Progenitor cell of endocrine pancreas (in vitro differentiated cells): ENCODE data around the gene OR10A4. TPM values are rescaled to one million over a fixed set of nuclear protein-coding genes. Genes with fewer than 3 reads are reported as not detected.
"Not testable (repeated sequence)": the region's sequence is repeated elsewhere in the genome, so short reads cannot be mapped to it uniquely, and the experiment has no call there.

Experiments used
- DNase-seq: peaks from one replicate; pipeline ENCODE4 v3.0.0; 2021; ENCODE audit warnings: low spot score; ENCODE audit not compliant: unreplicated experiment
- H3K27ac Mint-ChIP-seq: 2 replicates; pipeline ENCODE4 v1.8.0; 2021; ENCODE audit warnings: mild to moderate bottlenecking, moderate library complexity, mixed read lengths
- H3K27me3 Mint-ChIP-seq: 2 replicates; pipeline ENCODE4 v1.8.0; 2021; ENCODE audit warnings: mixed read lengths
- H3K36me3 Mint-ChIP-seq: 2 replicates; pipeline ENCODE4 v1.8.0; 2022; ENCODE audit warnings: mixed read lengths; ENCODE audit not compliant: insufficient read depth
- H3K4me1 Mint-ChIP-seq: 2 replicates; pipeline ENCODE4 v1.8.0; 2021; ENCODE audit warnings: low read depth, mixed read lengths
- H3K4me3 Mint-ChIP-seq: 2 replicates; pipeline ENCODE4 v1.8.0; 2021; ENCODE audit warnings: low read depth, mild to moderate bottlenecking, moderate library complexity, mixed read lengths
- H3K9me3 Mint-ChIP-seq: 2 replicates; pipeline ENCODE4 v1.8.0; 2021; ENCODE audit warnings: low read depth, mixed read lengths
- CTCF ChIP-seq: fragments of 200-600 bp; sonication (generic); IDR thresholded peaks from one replicate; pipeline ENCODE4 v1.5.0; 2021; ENCODE audit warnings: antibody characterized with exemption, mild to moderate bottlenecking; ENCODE audit not compliant: unreplicated experiment
- total RNA-seq: library from RNA; stranded (reverse); gene quantifications from 2 replicates; pipeline ENCODE4 v1.2.1, GENCODE V29; 2021

Gene OR10A4
- total RNA-seq, 1 donor from 2014 or later, result not detected

- DNase-seq, result no peak
- Mint-ChIP-seq H3K4me1 (no peaks in the 10 kb centered on the region), H3K4me3 (no peak overlapping the region), H3K27me3 (no peaks in the 10 kb centered on the region), H3K9me3 (no peaks in the 10 kb centered on the region), H3K36me3 (no peaks in the 10 kb centered on the region), H3K27ac (no peak overlapping the region)
- TF ChIP-seq CTCF, result no peak
These were observed 6.3 kb downstream of the OR10A4 start for GRCh38 chr11:6882751-6883150.

- H3K27ac Mint-ChIP-seq, H3K4me3 Mint-ChIP-seq, H3K36me3 Mint-ChIP-seq, H3K4me1 Mint-ChIP-seq, DNase-seq, H3K9me3 Mint-ChIP-seq, H3K27me3 Mint-ChIP-seq: not testable (repeated sequence)
These were observed 11.3 kb downstream of the OR10A4 start for GRCh38 chr11:6887711-6888110.

GRCh38 chr11:6888830-6889229 is 12.4 kb downstream of the OR10A4 start:
- H3K27ac Mint-ChIP-seq, result no peak overlapping the region
- no peaks in the 10 kb centered on the region for H3K4me1 Mint-ChIP-seq
- no peaks in the 10 kb centered on the region for H3K9me3 Mint-ChIP-seq
- no peak overlapping the region for H3K4me3 Mint-ChIP-seq
- no peak for TF ChIP-seq CTCF
- no peak for DNase-seq
- no peaks in the 10 kb centered on the region for H3K27me3 Mint-ChIP-seq
- H3K36me3 Mint-ChIP-seq, result no peaks in the 10 kb centered on the region

GRCh38 chr11:6889835-6890234 is 13.4 kb downstream of the OR10A4 start:
- Mint-ChIP-seq H3K27me3 (no peaks in the 10 kb centered on the region), H3K4me1 (no peaks in the 10 kb centered on the region), H3K36me3 (no peaks in the 10 kb centered on the region), H3K27ac (no peak overlapping the region), H3K4me3 (no peak overlapping the region), H3K9me3 (no peaks in the 10 kb centered on the region)
- no peak for DNase-seq
- no peak for TF ChIP-seq CTCF

GRCh38 chr11:6892400-6892799 is 16.0 kb downstream of the OR10A4 start, which contains the start of gene OR2D2:
Gene OR2D2, minus strand, starts transcription at chr11:6892500. Its CDS starts 0 bp downstream, at chr11:6892500.
- no peak for TF ChIP-seq CTCF
- no peak within 1 kb of the TSS for H3K27ac Mint-ChIP-seq
- no peaks in the 10 kb centered on the region for H3K27me3 Mint-ChIP-seq
- no peaks in the 10 kb centered on the region for H3K9me3 Mint-ChIP-seq
- H3K4me1 Mint-ChIP-seq, result no peaks in the 10 kb centered on the region
- H3K4me3 Mint-ChIP-seq, result no peak within 1 kb of the TSS
- DNase-seq, result no peak
- H3K36me3 Mint-ChIP-seq, result no peaks in the 10 kb centered on the region

GRCh38 chr11:6894097-6894496 is 17.7 kb downstream of the OR10A4 start:
- Mint-ChIP-seq H3K4me1 (no peaks in the 10 kb centered on the region), H3K4me3 (no peak overlapping the region), H3K9me3 (no peaks in the 10 kb centered on the region), H3K27me3 (no peaks in the 10 kb centered on the region), H3K36me3 (no peaks in the 10 kb centered on the region), H3K27ac (no peak overlapping the region)
- no peak for TF ChIP-seq CTCF
- DNase-seq, result no peak
